GM21717 (cell line): ENCODE measurements around the gene PTP4A1.
A peak's percentile ranks its signal among the peaks of the same experiment; 100 is the strongest.
"Not testable (repeated sequence)": the region's sequence is repeated elsewhere in the genome, so short reads cannot be mapped to it uniquely, and the experiment has no call there.

ENCODE experiments used
- ATAC-seq: cut with Tn5 transposase; IDR thresholded peaks from one replicate; pipeline ENCODE4 v1.9.1; 2021; ENCODE audit warnings: mild to moderate bottlenecking, moderate library complexity; ENCODE audit not compliant: unreplicated experiment

The PTP4A1 gene

GRCh38 chr6:63572044-63572746, at the start of gene PTP4A1, which contains the start of gene LOC128125822:
PTP4A1 (plus strand) TSS chr6:63572480; CDS start chr6:63576881, 4,401 bp downstream.
LOC128125822 (plus strand) TSS chr6:63572480.
- ATAC-seq = peak; percentile 94

GRCh38 chr6:63522911-63523287, 49.4 kb upstream of the PTP4A1 start:
- ATAC-seq = not testable (repeated sequence)

GRCh38 chr6:63523630-63524029, 48.6 kb upstream of the PTP4A1 start:
- no peak for ATAC-seq

- ATAC-seq = peak; percentile 39
Measured at GRCh38 chr6:63525186-63525878, 46.9 kb upstream of the PTP4A1 start.

GRCh38 chr6:63526931-63527330, 45.3 kb upstream of the PTP4A1 start:
- ATAC-seq = no peak

DNA sequence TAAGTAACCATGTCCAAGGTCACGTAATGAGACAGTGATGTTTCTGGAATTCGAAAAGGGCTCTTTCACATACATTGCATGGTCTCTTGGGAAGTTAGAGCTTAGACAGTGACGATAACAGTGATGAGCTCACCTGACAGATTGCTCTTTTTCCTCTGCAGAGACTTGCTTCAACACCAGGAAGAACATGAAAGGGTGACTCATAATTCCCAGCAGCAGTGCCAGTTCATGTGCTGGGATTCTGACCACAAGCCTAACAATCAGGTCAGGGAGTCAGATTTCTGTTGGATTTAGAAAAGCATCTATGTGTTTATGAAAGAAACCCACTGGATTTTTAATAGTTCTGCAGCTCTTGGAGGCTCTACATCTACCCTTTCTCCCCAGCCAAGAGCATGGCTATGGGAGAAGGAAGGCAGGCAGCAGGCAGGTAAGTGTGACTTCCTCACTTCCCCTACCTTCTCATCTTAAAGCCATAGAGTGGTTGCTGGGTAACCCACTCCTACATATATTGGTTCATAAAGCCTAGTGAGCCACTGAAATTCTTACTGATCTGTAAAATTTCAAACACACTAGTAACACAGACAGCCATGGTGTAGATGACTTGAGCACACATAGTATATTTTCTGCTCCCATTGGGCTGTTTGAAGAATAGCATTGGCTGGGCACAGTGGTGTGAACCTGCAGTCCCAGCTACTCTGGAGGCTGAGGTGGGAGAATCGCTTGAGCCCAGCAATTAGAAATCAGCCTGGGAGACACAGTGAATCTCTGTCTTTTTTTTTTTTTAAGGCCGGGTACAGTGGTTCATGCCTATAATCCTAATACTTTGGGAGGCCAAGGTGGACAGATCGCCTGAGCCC, 44.4 kb upstream of the PTP4A1 start:
- peak; percentile 60 for ATAC-seq

DNA sequence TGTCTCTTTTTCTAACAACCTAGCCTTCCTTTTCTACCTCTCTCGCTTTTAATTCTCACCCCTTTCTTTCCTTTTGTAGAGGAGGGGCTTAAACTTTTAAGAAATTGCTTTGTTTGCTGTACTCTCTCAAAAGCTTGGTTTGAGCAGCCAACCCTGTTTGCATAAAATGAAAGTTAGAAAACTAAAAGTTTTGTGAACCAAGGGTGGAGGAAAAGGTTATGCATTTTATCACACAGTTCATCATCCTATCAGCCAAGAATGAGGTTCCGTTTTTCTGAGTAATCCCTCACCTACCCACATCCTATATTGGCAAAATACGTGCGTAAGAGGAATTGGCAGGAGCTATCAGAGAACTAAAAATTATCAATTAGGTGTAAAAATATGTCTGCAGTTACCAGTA, 42.8 kb upstream of the PTP4A1 start:
- peak; percentile 34 for ATAC-seq

DNA sequence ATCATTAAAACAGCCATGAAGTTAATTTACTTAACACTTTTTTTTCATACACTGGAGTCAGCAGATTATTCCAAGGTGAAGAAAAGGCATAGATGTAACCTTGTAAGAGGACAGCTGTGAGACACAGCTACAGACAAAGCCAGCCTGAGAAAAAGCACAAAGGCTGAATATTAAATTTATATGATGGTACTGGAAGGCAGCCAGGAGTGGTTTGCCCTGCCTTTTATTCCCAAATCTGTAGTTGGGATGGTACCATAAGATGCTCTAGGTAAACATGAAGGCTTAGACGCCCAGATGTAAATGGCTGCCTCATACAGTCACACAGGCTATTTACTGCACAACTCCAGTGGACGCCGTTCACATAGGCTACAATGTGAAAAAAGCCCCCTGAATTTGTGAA, 42.1 kb upstream of the PTP4A1 start:
- ATAC-seq = no peak

DNA sequence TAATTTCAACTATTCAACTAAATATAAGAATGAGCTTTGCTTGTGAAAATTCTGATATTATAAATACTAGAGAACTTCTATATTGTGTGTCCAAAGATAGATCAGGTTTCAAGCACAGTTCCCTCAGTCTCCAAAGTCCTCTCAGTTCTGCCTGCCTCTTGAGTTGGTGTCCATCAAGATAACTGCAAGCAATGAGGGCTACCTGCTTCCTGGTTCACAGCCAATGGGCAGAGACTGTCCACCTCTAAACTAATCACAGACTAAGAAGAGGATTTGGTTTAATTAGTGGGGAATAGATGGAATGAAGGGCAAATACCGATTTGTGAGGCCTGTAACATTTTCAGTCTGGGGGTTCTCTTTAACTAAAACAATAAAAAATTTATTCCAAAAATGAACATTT, 41.3 kb upstream of the PTP4A1 start:
- ATAC-seq = no peak

DNA sequence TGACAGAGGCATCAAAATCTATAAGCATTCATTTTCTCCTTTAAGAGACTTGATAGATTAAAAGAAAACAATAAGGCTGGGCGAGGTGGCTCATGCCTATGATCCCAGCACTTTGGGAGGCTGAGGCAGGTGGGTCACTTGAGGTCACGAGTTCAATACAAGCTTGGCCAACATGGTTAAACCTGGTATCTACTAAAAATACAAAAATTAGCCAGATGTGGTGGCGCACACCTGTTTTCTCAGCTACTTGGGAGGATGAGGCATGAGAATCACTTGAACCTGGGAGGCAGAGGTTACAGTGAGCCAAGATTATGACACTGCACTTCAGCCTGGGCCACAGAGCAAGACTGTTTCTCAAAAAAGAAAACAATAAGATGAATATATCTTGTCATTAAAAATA, 39.3 kb upstream of the PTP4A1 start:
- no peak for ATAC-seq

DNA sequence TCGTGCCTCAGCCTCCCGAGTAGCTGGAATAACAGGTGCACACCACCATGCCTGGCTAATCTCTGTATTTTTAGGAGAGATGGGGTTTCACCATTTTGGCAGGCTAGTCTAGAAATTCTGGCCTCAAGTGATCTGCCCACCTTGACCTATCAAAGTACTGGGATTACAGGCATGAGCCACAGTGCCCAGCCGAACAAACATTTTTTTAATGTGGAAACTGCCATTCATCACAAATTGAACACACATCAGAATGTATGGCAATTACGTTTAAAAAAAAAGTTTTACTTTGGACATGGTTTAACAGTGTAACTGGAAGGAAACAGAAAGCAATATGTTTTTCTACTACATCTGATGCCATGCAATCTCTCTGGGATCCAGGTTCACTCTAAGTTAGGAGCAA, 38.3 kb upstream of the PTP4A1 start:
- ATAC-seq = no peak

DNA sequence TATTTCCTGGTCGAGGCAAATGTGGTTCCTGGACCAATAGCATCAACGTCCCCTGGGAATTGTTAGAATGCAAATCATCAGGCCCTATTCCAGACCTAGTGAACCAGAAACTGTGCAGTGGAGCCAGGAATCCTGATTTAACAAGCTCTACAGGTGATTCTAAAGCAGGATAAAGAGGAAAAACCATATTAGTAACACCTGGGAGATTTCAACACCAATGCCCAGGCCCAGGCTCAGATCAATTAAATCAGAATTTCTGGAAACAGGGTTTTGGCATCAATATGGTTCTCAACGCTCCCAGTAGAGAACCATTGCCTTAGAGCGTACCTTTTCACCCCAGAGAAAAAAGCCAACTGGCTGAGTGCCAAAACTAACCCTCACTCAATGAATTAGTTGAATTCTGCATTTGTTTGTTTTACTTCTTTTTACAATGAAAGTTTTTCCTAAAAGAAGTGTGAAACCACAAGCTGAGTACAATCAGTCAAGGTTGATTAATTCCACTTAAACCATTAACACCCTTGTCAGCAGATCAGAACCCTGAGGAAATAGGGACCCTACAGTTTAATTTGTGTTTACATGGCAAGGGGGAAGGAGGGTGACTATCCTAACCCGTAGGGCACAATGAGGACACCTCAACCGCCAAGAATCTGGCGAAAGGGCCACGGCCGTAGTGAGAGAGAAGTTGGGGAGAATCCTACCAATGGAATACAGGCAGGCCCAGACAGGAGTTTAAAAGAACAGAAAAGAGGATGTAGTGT, 34.9 kb upstream of the PTP4A1 start:
- no peak for ATAC-seq

DNA sequence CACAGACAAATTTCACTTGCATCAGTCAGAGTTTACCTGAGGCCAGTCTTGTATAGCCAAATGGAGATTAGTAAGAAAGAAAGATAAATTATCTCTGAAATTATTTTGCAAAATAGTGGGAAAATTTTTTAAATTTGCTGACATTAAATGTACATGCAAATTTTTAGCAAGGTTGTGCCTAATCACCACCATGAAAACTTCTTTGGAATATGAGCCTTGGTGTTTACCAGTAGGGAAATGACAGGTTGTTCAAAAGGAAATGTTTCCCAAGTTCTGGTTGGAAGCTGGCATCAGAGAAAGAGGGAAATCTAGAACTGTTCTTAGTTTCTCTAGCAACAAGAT, 34.4 kb upstream of the PTP4A1 start:
- ATAC-seq = no peak

DNA sequence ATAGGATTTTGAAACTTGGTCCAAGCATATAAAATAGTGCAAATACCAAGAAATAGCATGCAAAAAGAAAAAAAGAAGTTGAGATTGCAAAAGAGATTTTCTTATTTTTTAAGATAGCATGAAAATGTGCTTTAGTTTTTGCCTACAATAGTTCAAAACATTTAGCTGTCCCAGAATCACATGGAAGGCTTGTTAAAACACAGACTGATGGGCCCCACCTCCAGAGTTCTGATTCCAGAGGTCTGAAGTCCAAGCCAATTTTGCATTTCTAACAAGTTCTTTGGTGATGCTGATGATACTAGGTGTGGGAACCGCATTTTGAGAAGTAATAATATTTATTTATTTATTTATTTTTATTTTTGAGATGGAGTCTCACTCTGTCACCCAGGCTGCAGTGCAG, 33.7 kb upstream of the PTP4A1 start:
- ATAC-seq = no peak

DNA sequence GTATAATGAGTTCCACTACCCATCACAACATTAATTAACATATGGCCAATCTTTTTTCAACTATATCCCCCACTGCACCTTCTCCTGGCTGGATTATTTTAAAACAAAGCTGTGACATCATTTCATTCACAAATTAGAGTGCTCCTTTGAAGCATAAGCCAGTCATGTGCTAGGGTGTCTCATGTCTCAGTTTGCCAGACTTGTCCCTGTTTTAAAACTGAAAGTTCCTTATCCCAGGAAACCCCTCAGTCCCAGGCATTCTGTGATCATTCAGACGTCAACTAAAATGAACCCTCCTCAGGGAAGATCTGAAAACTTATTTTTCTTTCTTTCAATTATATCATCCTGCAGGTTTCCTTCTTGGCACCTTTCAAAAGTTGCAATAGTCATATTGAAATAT, 29.3 kb upstream of the PTP4A1 start:
- ATAC-seq = no peak

DNA sequence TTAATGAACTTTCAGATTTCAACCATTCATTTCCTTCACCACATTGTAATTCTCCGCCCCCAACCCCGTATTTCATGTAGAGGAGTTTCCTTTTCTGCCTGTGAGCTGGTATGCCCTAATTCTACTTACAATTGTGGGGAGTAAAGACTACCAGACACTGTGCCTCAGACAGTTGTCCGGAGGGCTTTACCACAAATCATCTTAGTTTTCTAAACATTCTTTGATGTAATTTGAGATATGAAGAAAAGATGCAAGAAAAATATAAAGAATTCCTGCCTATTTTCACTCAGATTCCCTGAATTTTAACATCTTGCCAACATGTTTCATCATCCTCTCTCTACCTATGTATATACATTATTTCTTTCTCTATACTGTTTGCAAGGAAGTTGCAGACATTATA, 28.3 kb upstream of the PTP4A1 start:
- no peak for ATAC-seq

DNA sequence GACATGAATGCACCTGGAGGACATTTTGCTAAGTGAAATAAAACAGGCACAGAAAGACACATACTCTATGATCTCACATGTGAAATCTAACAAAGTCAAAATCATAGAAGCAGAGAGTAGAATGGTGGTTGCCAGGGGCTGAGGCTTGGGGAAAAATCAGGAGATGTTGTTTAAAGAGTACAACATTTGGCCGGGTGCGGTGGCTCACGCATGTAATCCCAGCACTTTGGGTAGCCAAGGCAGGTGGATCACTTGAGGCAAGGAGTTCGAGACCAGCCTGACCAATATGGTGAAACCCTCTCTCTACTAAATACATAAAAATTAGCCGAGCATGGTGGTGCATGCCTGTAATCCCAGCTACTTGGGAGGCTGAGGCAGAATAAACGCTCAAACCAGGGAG, 26.0 kb upstream of the PTP4A1 start:
- ATAC-seq = no peak

DNA sequence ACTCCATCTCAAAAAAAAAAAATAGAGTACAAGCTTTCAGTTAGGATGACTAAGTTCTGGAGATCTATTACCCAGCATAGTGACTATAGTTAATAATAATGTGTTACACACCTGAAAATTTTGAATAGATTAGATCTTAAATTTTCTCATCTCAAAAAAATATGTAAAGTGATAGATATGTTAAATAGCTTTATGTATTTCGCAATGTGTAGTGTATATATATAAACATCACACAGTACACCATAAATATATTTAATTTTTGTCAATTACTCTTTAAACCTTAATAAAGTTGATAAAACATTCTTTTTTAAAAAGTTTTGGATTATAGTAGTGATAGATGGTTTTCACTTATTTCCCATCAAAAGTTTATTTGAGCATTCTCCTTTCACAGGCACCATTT, 25.6 kb upstream of the PTP4A1 start:
- ATAC-seq = no peak

GRCh38 chr6:63549076-63549475, 23.2 kb upstream of the PTP4A1 start:
- no peak for ATAC-seq

DNA sequence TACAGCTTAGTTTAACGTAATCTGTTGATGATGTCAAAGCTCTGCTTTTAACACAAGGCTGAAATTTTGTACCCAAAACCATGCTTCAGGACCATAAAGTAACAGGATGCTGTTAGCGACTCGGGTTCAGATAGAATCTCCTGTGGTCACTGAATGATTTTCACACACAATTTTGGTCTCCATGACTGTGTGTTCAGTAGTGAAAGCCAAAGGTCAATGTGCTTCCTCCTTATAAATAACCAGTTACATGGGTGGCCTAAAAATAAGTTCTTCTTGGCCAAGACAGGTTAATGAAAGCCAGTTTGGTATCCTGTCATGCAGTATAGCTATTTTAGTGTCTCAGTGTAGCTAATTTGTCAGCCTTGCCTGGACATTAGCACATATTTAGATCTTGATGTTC, 19.1 kb upstream of the PTP4A1 start:
- peak; percentile 98 for ATAC-seq

GRCh38 chr6:63553900-63554299, 18.4 kb upstream of the PTP4A1 start:
- no peak for ATAC-seq
